Measurements from ENCODE around the gene SLC6A8.
A peak's percentile ranks its signal among the peaks of the same experiment; 100 is the strongest.

The SLC6A8 gene

DNA sequence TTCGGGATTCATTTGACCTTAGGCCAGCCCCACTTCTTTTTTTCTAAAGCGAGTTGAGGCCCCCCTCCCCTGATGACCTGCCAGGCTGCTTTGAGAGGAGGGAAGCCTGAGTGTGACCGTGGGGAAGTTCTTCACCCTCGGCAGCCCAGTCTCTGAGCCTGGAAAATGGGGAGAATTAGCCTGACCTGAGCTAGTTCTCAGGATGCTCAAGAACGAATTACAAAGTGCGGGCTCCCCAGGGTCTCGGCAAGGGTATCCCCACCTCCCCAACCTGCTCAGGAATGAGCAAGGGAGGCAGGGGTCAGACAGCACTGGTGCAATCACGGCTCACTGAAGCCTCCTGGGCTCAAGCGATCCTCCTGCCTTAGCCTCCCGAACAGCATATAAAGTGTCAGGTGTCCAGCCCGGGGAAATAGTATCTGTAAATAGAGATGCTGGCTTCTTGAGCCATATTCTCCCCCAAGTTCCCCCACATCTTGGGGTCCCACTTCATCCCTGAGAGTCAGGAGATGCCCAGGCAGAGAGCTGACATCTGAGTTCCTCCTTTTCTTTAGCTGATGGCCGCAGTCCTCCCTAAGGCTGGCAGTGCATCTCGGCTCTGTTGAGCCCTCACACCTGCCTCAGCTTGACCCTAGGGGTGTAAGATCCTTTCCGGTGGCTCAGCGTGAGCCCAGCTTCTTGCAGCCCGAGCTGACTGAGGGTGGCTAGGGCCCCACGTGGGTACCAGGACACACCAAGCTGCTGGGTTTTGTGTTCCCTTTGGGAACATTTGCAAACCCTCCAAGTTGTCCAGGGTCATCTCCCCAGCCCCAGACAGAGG lies 39.2 kb upstream of the SLC6A8 start:
- DNase-seq = no peak

GRCh38 chrX:153649178-153649914 lies 38.4 kb upstream of the SLC6A8 start:
- no peak for DNase-seq

DNA sequence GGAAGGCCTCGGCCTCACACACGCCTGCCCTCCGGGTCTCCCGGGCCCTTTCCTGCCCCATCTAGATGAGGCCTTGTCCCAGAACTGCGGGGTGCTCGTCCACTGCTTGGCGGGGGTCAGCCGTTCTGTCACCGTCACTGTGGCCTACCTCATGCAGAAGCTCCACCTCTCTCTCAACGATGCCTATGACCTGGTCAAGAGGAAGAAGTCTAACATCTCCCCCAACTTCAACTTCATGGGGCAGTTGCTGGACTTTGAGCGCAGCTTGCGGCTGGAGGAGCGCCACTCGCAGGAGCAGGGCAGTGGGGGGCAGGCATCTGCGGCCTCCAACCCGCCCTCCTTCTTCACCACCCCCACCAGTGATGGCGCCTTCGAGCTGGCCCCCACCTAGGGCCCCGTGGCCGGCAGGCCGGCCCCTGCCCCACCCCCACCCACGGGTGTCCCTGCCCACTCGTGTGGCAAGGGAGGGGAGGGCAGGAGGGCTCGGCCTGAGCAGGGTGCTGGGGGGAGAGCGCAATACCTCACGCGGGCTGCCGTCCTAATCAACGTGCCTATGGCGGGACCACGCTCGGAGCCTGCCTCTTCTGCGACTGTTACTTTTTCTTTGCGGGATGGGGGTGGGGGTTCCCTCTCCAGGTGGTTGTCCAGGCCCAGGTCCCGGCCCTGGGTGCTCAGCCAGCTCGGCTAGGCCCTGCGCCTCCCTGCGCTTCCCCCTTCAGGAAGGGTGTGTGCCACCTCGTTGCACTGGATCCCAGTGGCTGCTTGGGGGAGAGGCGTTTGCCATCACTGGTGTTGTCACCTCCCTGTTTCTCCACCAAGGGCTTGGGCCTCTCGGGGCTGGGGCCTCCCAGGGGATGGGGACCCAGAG lies 37.6 kb upstream of the SLC6A8 start:
- no peak for DNase-seq

- no peak for DNase-seq
These were observed 36.8 kb upstream of the SLC6A8 start for GRCh38 chrX:153650959-153651358.

- no peak for DNase-seq
These were observed 36.1 kb upstream of the SLC6A8 start for GRCh38 chrX:153651540-153652079.

GRCh38 chrX:153653556-153653955 lies 34.2 kb upstream of the SLC6A8 start:
- no peak for DNase-seq

- no peak for DNase-seq
These were observed 30.6 kb upstream of the SLC6A8 start for GRCh38 chrX:153657161-153657560.

GRCh38 chrX:153659268-153659667 lies 28.5 kb upstream of the SLC6A8 start:
- DNase-seq = no peak

DNA sequence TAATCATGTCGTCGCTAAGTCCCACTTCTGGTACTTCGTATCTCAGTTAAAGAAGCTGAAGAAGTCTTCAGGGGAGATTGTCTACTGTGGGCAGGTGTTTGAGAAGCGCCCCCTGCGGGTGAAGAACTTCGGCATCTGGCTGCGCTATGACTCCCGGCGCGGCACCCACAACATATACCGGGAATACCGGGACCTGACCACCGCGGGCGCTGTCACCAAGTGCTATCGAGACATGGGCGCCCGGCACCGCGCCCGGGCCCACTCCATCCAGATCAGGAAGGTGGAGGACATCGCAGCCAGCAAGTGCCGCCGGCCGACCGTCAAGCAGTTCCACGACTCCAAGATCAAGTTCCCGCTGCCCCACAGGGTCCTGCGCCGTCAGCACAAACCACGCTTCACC lies 25.5 kb upstream of the SLC6A8 start:
- no peak for DNase-seq

GRCh38 chrX:153665726-153666306 lies 21.9 kb upstream of the SLC6A8 start:
- DNase-seq = no peak

DNA sequence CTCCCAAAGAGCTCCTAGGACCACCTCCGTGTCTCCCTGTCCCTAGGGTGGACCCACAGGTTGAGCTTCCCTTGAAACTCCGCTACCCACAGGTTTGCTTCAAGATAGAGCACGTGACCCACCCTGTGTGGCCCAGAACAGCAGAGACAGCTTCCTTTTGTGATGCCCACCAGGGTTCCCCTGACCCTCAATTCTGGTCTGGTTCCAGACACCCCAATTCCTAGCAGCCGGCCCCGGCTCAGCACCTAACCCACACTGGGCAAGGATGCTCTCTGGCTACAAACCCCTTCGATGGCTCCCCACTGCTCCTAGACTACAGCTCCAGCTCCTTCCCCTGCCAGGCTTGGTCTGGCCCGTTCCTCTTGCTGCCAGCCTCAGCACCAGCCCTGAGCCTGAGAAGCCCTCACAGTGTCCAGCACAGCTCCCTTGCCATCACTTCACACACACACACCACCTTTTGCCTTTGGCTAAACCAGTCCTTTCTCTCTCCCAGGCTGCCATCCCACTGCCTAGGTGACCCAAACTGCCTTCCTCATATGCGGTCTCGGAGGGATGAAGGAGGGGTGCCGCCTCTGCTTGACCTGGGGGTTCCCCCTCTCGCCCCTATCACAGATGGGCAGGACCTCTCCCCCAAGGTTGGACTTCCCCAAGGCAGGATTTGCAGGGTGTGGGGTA lies 20.3 kb upstream of the SLC6A8 start:
- DNase-seq = no peak

GRCh38 chrX:153667956-153668396 lies 19.8 kb upstream of the SLC6A8 start:
- peak; percentile 1 for DNase-seq

- DNase-seq = no peak
These were observed 19.1 kb upstream of the SLC6A8 start for GRCh38 chrX:153668423-153669173.

DNA sequence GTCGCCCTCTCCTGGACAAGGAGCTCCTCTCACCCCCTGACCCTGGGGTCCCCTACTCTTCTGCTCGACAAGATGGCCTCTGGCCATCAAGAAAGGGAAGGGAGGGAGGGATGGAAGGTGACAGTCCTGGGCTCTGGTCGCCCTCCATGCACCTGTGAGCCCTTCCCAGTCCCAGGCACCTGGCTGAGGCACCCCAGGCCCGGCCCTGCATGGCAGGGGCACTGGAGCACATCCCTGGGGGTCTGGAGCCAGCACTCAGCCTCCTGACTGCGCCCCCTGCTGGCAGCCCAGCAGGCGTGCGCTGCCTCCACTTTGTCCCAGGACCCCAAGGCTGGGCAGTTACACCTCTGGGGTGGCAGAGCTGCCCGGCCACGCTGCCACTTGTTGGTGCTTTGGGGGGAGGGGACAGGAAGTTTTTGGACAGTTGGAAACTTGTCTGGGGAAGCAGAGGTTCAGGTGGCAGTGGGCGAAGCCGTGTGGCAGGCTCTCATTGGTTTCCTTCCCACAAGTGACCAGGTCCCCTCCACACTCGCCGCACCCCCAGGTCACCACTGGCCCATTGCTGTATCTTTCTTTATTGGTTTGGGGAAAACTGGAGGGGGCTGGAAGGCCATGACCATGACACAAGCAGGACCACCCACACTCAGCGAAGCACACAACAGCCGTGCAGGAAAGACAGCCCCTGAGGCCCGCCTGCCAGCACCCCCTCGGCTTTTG lies 18.4 kb upstream of the SLC6A8 start:
- peak; percentile 7 for DNase-seq

- no peak for DNase-seq
These were observed 17.6 kb upstream of the SLC6A8 start for GRCh38 chrX:153669901-153670731.

DNA sequence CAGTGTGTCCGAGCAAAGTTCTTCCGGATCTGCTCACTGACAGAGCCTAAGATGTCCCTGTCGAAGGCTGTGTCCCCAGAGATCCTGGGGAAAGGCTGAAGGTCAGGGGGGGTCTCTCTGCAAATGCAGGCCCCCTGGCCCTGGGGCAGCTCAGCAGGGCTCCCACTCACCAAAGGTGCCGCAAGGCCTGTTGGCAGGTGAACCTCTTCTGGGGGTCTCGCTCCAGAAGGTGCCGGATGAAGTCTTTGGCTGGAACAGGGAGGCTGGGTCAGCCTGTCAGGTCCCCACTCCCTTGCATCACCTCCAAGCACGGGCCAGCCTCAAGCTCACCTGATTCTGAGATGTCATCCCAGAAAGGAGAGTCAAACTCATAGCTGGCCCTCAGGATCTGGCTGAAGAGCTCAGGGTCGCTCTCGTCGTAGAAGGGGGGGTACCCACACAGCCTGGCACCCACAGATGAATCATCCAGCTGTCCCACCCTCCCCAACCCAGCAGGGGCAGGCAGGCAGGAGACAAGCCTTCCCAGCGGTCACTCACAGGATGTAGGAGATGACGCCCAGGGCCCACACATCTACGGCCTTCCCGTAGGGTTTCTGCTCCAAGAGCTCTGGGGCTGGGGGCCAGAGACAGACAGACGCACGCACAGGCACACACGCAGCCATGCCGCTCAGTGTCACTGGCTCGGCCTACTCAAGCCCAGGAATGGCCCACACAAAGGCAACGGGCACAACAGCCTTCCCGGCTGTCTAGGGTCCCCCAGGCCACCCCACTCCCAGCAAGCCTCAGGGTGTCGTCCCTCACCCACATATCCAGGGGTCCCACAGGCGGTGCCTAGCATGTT lies 16.8 kb upstream of the SLC6A8 start:
- no peak for DNase-seq

- DNase-seq = no peak
These were observed 15.9 kb upstream of the SLC6A8 start for GRCh38 chrX:153671589-153672530.

Measured in KG1 (cell line).